ENCODE data around the gene USP5. TPM values are rescaled to one million over a fixed set of nuclear protein-coding genes. Genes with fewer than 3 reads are reported as not detected.

The USP5 gene
- polyA plus RNA-seq, 1 donor from 2014 or later = 130 TPM

GRCh38 chr12:6849427-6849826, 2.5 kb upstream of the USP5 start:
- no peaks in the 10 kb centered on the region for H3K9me3 ChIP-seq (ENCODE audit: low read length)
- no peak for TF ChIP-seq EZH2 (IDR thresholded peaks at IDR 0.05; ENCODE audit: borderline replicate concordance, insufficient read depth, low read length, poor library complexity, severe bottlenecking)
- TF ChIP-seq TAF1 (IDR thresholded peaks at IDR 0.05; ENCODE audit: low read depth) = no peak
- TF ChIP-seq EP300 (conservative IDR thresholded peaks at IDR 0.05; ENCODE audit: poor library complexity, severe bottlenecking) = no peak
- no peak for TF ChIP-seq POLR2AphosphoS5 (IDR thresholded peaks at IDR 0.05)
- no peak for TF ChIP-seq SMC3 (conservative IDR thresholded peaks at IDR 0.05; ENCODE audit: poor library complexity)
- no peak for TF ChIP-seq CTCF (IDR thresholded peaks at IDR 0.05; ENCODE audit: poor library complexity, severe bottlenecking)
- TF ChIP-seq RAD21 (conservative IDR thresholded peaks at IDR 0.05) = no peak
- TF ChIP-seq REST (IDR thresholded peaks at IDR 0.05; ENCODE audit: borderline replicate concordance) = no peak
- TF ChIP-seq MXI1 (conservative IDR thresholded peaks at IDR 0.05; ENCODE audit: poor library complexity, severe bottlenecking) = no peak
- H2AFZ ChIP-seq (ENCODE audit: low read depth, low read length) = no peak overlapping the region
- no peaks in the 10 kb centered on the region for H3K27me3 ChIP-seq (ENCODE audit: insufficient read depth, low read depth, low read length)
- no peaks in the 10 kb centered on the region for H3K36me3 ChIP-seq (ENCODE audit: insufficient read depth, low read length)
- no peak overlapping the region for H3K9ac ChIP-seq (ENCODE audit: low read length)
- peaks cover 5% of the 10 kb centered on the region for H3F3A ChIP-seq (ENCODE audit: insufficient read depth, low read length, poor library complexity, severe bottlenecking)
- H3K4me3 ChIP-seq (ENCODE audit: low read length) = no peak overlapping the region
- H4K20me1 ChIP-seq (ENCODE audit: insufficient read depth) = no peaks in the 10 kb centered on the region
- H3K4me2 ChIP-seq (ENCODE audit: low read length) = no peak overlapping the region
- peaks cover 21% of the 10 kb centered on the region for H3K79me2 ChIP-seq (replicated peaks; ENCODE audit: insufficient read depth, low read length)
- H3K27ac ChIP-seq (ENCODE audit: low read length) = no peak overlapping the region
- no peaks in the 10 kb centered on the region for H3K9me2 ChIP-seq (ENCODE audit: insufficient read depth, low read length)

GRCh38 chr12:6849976-6850560, 1.9 kb upstream of the USP5 start:
- Histone ChIP-seq H3F3A (ENCODE audit: insufficient read depth, low read length, poor library complexity, severe bottlenecking) (peaks cover 5% of the 10 kb centered on the region), H3K27ac (ENCODE audit: low read length) (no peak overlapping the region), H3K9ac (ENCODE audit: low read length) (no peak overlapping the region), H3K9me2 (ENCODE audit: insufficient read depth, low read length) (no peaks in the 10 kb centered on the region), H3K9me3 (ENCODE audit: low read length) (no peaks in the 10 kb centered on the region), H3K27me3 (ENCODE audit: insufficient read depth, low read depth, low read length) (no peaks in the 10 kb centered on the region), H3K4me2 (ENCODE audit: low read length) (no peak overlapping the region), H3K36me3 (ENCODE audit: insufficient read depth, low read length) (no peaks in the 10 kb centered on the region), H4K20me1 (ENCODE audit: insufficient read depth) (no peaks in the 10 kb centered on the region), H2AFZ (ENCODE audit: low read depth, low read length) (no peak overlapping the region), H3K79me2 (replicated peaks; ENCODE audit: insufficient read depth, low read length) (peaks cover 27% of the 10 kb centered on the region), H3K4me3 (ENCODE audit: low read length) (no peak overlapping the region)
- TF ChIP-seq REST (IDR thresholded peaks at IDR 0.05; ENCODE audit: borderline replicate concordance) = no peak
- TF ChIP-seq EP300 (conservative IDR thresholded peaks at IDR 0.05; ENCODE audit: poor library complexity, severe bottlenecking) = no peak
- no peak for TF ChIP-seq SMC3 (conservative IDR thresholded peaks at IDR 0.05; ENCODE audit: poor library complexity)
- TF ChIP-seq MXI1 (conservative IDR thresholded peaks at IDR 0.05; ENCODE audit: poor library complexity, severe bottlenecking) = no peak
- no peak for TF ChIP-seq TAF1 (IDR thresholded peaks at IDR 0.05; ENCODE audit: low read depth)
- TF ChIP-seq POLR2AphosphoS5 (IDR thresholded peaks at IDR 0.05) = no peak
- TF ChIP-seq EZH2 (IDR thresholded peaks at IDR 0.05; ENCODE audit: borderline replicate concordance, insufficient read depth, low read length, poor library complexity, severe bottlenecking) = no peak
- TF ChIP-seq RAD21 (conservative IDR thresholded peaks at IDR 0.05) = no peak
- no peak for TF ChIP-seq CTCF (IDR thresholded peaks at IDR 0.05; ENCODE audit: poor library complexity, severe bottlenecking)
